KMS-11 (cell line): ENCODE data around the gene LUC7L.

Experiments used
- H2AFZ ChIP-seq: fragments of 200-600 bp; sonication (generic); 2 replicates; pipeline ENCODE4 v1.6.1; 2016; ENCODE audit warnings: antibody characterized with exemption, mixed run types, low read depth
- H3K27ac ChIP-seq: fragments of 200-600 bp; sonication (generic); 2 replicates; pipeline ENCODE4 v1.6.1; 2016; ENCODE audit warnings: mild to moderate bottlenecking, mixed run types
- H3K27me3 ChIP-seq: fragments of 200-600 bp; sonication (generic); 2 replicates; pipeline ENCODE4 v1.6.1; 2017; ENCODE audit warnings: mild to moderate bottlenecking, low read depth, mixed run types, moderate library complexity; ENCODE audit not compliant: insufficient read depth
- H3K36me3 ChIP-seq: fragments of 200-600 bp; sonication (generic); 2 replicates; pipeline ENCODE4 v1.6.1; 2017; ENCODE audit warnings: mild to moderate bottlenecking, mixed run types; ENCODE audit not compliant: insufficient read depth
- H3K4me1 ChIP-seq: fragments of 200-600 bp; sonication (generic); 2 replicates; pipeline ENCODE4 v1.6.1; 2016; ENCODE audit warnings: mild to moderate bottlenecking, low read depth, mixed run types; ENCODE audit not compliant: poor library complexity, severe bottlenecking
- H3K4me2 ChIP-seq: fragments of 200-600 bp; sonication (generic); 2 replicates; pipeline ENCODE4 v1.7.0; 2016; ENCODE audit warnings: mild to moderate bottlenecking, mixed run types
- H3K4me3 ChIP-seq: fragments of 200-600 bp; sonication (generic); IDR thresholded peaks from 2 replicates; pipeline ENCODE4 v1.6.1; 2017; ENCODE audit warnings: low read depth, low read length, mixed read lengths; ENCODE audit not compliant: insufficient read depth
- H3K79me2 ChIP-seq: fragments of 200-600 bp; sonication (generic); 2 replicates; pipeline ENCODE4 v1.6.1; 2016; ENCODE audit warnings: low read depth, mixed run types; ENCODE audit not compliant: insufficient read depth
- H3K9ac ChIP-seq: fragments of 200-600 bp; sonication (generic); 2 replicates; pipeline ENCODE4 v1.6.1; 2016; ENCODE audit warnings: mild to moderate bottlenecking, mixed run types
- H4K20me1 ChIP-seq: fragments of 200-600 bp; sonication (generic); 2 replicates; pipeline ENCODE4 v1.6.1; 2016; ENCODE audit warnings: mild to moderate bottlenecking, mixed run types; ENCODE audit not compliant: insufficient read depth
- CTCF ChIP-seq: fragments of 200-600 bp; sonication (generic); conservative IDR thresholded peaks from 2 replicates; pipeline ENCODE4 v1.6.1; 2017; ENCODE audit warnings: low read depth, mild to moderate bottlenecking, antibody characterized with exemption, low read length, moderate library complexity, mixed read lengths

LUC7L gene

DNA sequence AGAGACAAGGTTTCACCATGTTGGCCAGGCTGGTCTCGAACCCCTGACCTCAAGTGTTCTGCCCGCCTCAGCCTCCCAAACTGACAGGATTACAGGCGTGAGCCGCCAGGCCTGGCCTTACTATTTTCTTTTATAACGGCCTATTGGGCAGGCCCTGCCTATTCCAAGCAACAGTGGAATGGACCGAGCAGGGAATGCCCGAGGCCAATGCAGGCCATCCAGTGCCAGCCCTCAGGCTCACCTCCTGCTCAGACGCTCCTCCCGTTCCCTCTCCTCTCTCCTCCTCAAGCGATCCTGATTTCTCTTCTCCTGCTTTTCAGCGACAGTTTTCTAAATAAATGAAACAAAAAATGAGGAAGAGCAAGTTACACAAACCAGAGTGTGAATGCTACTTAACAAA is 36.6 kb downstream of the LUC7L start:
- no peak overlapping the region for H3K9ac ChIP-seq
- TF ChIP-seq CTCF = no peak
- no peak overlapping the region for H3K4me2 ChIP-seq
- H3K4me3 ChIP-seq = no peak overlapping the region
- no peaks in the 10 kb centered on the region for H3K79me2 ChIP-seq
- no peak overlapping the region for H2AFZ ChIP-seq
- no peaks in the 10 kb centered on the region for H3K27me3 ChIP-seq
- no peaks in the 10 kb centered on the region; the same call in 1 of the 2 replicates for H4K20me1 ChIP-seq
- no peaks in the 10 kb centered on the region for H3K4me1 ChIP-seq
- H3K27ac ChIP-seq = no peak overlapping the region
- peaks cover 7% of the 10 kb centered on the region; the same call in 1 of the 2 replicates for H3K36me3 ChIP-seq

GRCh38 chr16:191831-192230 is 37.4 kb downstream of the LUC7L start:
- Histone ChIP-seq H3K27ac (no peak overlapping the region), H3K4me2 (no peak overlapping the region), H4K20me1 (no peaks in the 10 kb centered on the region; the same call in 1 of the 2 replicates), H3K9ac (no peak overlapping the region), H3K27me3 (no peaks in the 10 kb centered on the region), H3K36me3 (peaks cover 7% of the 10 kb centered on the region; the same call in 1 of the 2 replicates), H3K79me2 (no peaks in the 10 kb centered on the region), H3K4me1 (no peaks in the 10 kb centered on the region), H3K4me3 (no peak overlapping the region), H2AFZ (no peak overlapping the region)
- TF ChIP-seq CTCF = no peak

DNA sequence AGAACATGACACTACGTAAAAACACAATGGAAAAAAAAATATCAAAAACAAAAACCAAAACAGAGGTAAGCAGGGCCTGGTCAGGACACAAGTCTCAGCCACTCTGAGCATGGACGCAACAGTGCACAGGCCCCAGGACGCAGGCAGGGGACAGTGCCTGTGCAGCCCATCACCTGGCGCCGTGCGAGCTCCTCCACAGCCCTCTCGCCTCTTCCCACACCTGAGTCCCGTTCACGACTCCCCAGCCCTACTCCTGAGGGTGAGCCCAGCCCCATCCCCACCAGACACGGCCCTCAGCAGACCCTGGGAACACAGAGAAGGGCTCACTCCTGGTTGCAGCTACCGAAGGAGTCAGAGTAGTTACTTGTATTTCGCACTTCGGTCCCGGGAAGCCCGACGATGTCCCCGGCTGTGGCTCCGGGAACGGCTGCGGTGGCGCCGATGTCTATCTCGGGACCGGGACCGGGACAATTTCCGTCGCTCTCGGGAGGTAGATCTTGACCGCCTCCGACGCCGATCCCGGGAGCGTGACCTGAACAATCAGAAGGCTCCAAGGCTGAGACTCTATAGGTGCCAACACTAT is 39.6 kb downstream of the LUC7L start:
- TF ChIP-seq CTCF = no peak
- no peak overlapping the region for H3K27ac ChIP-seq

GRCh38 chr16:188674-189073 is 40.6 kb downstream of the LUC7L start:
- no peaks in the 10 kb centered on the region for H3K27me3 ChIP-seq
- peak; percentile 44 for TF ChIP-seq CTCF
- no peaks in the 10 kb centered on the region for H3K79me2 ChIP-seq
- H3K4me1 ChIP-seq = no peaks in the 10 kb centered on the region
- H4K20me1 ChIP-seq = no peaks in the 10 kb centered on the region; the same call in 1 of the 2 replicates
- no peaks in the 10 kb centered on the region; the same call in 1 of the 2 replicates for H3K36me3 ChIP-seq
- H3K27ac ChIP-seq = no peak overlapping the region
- H3K4me2 ChIP-seq = no peak overlapping the region
- no peak overlapping the region for H2AFZ ChIP-seq
- H3K4me3 ChIP-seq = no peak overlapping the region
- no peak overlapping the region for H3K9ac ChIP-seq

More for the DNA sequence above, 39.6 kb downstream of the LUC7L start:
- H3K9ac ChIP-seq = no peak overlapping the region
- no peaks in the 10 kb centered on the region for H3K79me2 ChIP-seq
- H3K27me3 ChIP-seq = no peaks in the 10 kb centered on the region
- no peak overlapping the region for H2AFZ ChIP-seq
- H3K4me1 ChIP-seq = no peaks in the 10 kb centered on the region
- H3K36me3 ChIP-seq = no peaks in the 10 kb centered on the region; the same call in 1 of the 2 replicates
- no peaks in the 10 kb centered on the region; the same call in 1 of the 2 replicates for H4K20me1 ChIP-seq
- H3K4me3 ChIP-seq = no peak overlapping the region
- H3K4me2 ChIP-seq = no peak overlapping the region
